Keratinocyte (primary cell): ENCODE measurements around the gene SMAD5.

ENCODE experiments used
- CTCF ChIP-seq, 3 experiments: IDR thresholded peaks in 1 of 3; conservative IDR thresholded peaks in 1 of 3; optimal IDR thresholded peaks in 1 of 3; 2 replicates in 2 of 3; 3 replicates in 1 of 3; pipeline versions ENCODE3 to v1.5.1; 2011; ENCODE audit warnings: low read length in 3 of 3, mild to moderate bottlenecking in 3 of 3, moderate library complexity in 2 of 3, control low read depth in 1 of 3, inconsistent platforms in 1 of 3; ENCODE audit not compliant: insufficient read depth in 2 of 3; ENCODE audit errors: extremely low read depth in 1 of 3
- EZH2 ChIP-seq: IDR thresholded peaks from one replicate; pipeline ENCODE4 v1.6.1; 2012; ENCODE audit warnings: inconsistent platforms, mild to moderate bottlenecking, low read length, moderate library complexity

GRCh38 chr5:136162008-136162407, 29.4 kb downstream of the SMAD5 start:
- TF ChIP-seq EZH2 (no peak), CTCF (optimal IDR thresholded peaks at IDR 0.05 in 1 of 3, IDR thresholded peaks at IDR 0.05 in 1 of 3, conservative IDR thresholded peaks at IDR 0.05 in 1 of 3; ENCODE audit: extremely low read depth in 1 of 3, insufficient read depth in 2 of 3, low read length in 3 of 3) (no peak)
